ENCODE results near the gene SPOCK2.

The SPOCK2 gene

GRCh38 chr10:72009051-72009424, 79.3 kb downstream of the SPOCK2 start:
- no peak for DNase-seq (ENCODE audit: low spot score)

Data from GM03348 (cell line).